Fibroblast of lung (primary cell): ENCODE data around the gene ENTPD3. TPM values are rescaled to one million over a fixed set of nuclear protein-coding genes. Genes with fewer than 3 reads are reported as not detected.

ENCODE experiments used
- DNase-seq, 2 donors: peaks; one replicate each; pipeline versions ENCODE4 v3.0.0 to v3.0.0-alpha.2; 2010; ENCODE audit warnings: low read depth in 2 of 2
- H2AFZ ChIP-seq: 2 replicates; pipeline ENCODE4 v1.5.1; 2012; ENCODE audit warnings: low read length, control low read depth, inconsistent platforms
- H3K27ac ChIP-seq: 2 replicates; pipeline ENCODE4 v1.5.1; 2011; ENCODE audit warnings: low read length, control low read depth; ENCODE audit not compliant: insufficient read depth
- H3K27me3 ChIP-seq: 2 replicates; pipeline ENCODE4 v1.5.1; 2011; ENCODE audit warnings: mild to moderate bottlenecking, low read length; ENCODE audit not compliant: control insufficient read depth, insufficient read depth
- H3K36me3 ChIP-seq: 2 replicates; pipeline ENCODE4 v1.5.1; 2011; ENCODE audit warnings: low read length; ENCODE audit not compliant: control insufficient read depth, insufficient read depth
- H3K4me1 ChIP-seq: 2 replicates; pipeline ENCODE4 v1.5.1; 2011; ENCODE audit warnings: low read length; ENCODE audit not compliant: control insufficient read depth, insufficient read depth; ENCODE audit errors: extremely low read depth
- H3K4me2 ChIP-seq: 2 replicates; pipeline ENCODE4 v1.5.1; 2011; ENCODE audit warnings: low read length, control low read depth; ENCODE audit not compliant: insufficient read depth; ENCODE audit errors: extremely low read depth
- H3K4me3 ChIP-seq, 4 experiments: fragments of 200-600 bp in 1 of 4; sonication (generic) in 1 of 4; replicated peaks in 1 of 4; 2 replicates each; pipeline ENCODE4 v1.5.1; 2011 to 2016; ENCODE audit warnings: low read length in 4 of 4, low read depth in 3 of 4, mild to moderate bottlenecking in 3 of 4, control low read depth in 2 of 4, inconsistent platforms in 1 of 4, mixed read lengths in 1 of 4; ENCODE audit not compliant: insufficient read depth in 1 of 4; ENCODE audit errors: control extremely low read depth in 1 of 4
- H3K79me2 ChIP-seq: 2 replicates; pipeline ENCODE4 v1.5.1; 2012; ENCODE audit warnings: mild to moderate bottlenecking, low read length, inconsistent platforms; ENCODE audit not compliant: control insufficient read depth, insufficient read depth
- H3K9ac ChIP-seq: 2 replicates; pipeline ENCODE4 v1.5.1; 2011; ENCODE audit warnings: mild to moderate bottlenecking, low read length, control low read depth; ENCODE audit not compliant: insufficient read depth
- H3K9me3 ChIP-seq: 2 replicates; pipeline ENCODE4 v1.5.1; 2012; ENCODE audit warnings: low read depth, low read length; ENCODE audit not compliant: control insufficient read depth, insufficient read depth
- H4K20me1 ChIP-seq: 2 replicates; pipeline ENCODE4 v1.5.1; 2011; ENCODE audit warnings: low read length; ENCODE audit not compliant: control insufficient read depth, insufficient read depth; ENCODE audit errors: extremely low read depth
- EZH2 ChIP-seq: IDR thresholded peaks from 2 replicates; pipeline ENCODE4 v1.5.1; 2012; ENCODE audit warnings: low read length, control low read depth, mild to moderate bottlenecking; ENCODE audit errors: missing control alignments
- polyA plus RNA-seq, 2 donors: library from polyadenylated mRNA; depleted of rRNA in 1 of 2; stranded (reverse) in 1 of 2; unstranded in 1 of 2; fragments of >200 nt; gene quantifications; 2 replicates each; pipeline ENCODE4 v1.2.1, GENCODE V29; 2011 to 2012; ENCODE audit warnings: missing spikeins in 1 of 2
- total RNA-seq: library from RNA; depleted of rRNA; stranded (reverse); fragments of >200 nt; gene quantifications from 2 replicates; pipeline ENCODE4 v1.2.1, GENCODE V29; 2014
- TF ChIP-seq, protein P1 (sequence below), 2 donors: IDR thresholded peaks in 1 of 2; conservative IDR thresholded peaks in 1 of 2; 1 replicate in 1 of 2; 2 replicates in 1 of 2; pipeline ENCODE4 v1.5.1; 2011 to 2012; ENCODE audit warnings: low read length in 2 of 2, control low read depth in 1 of 2, inconsistent platforms in 1 of 2, low read depth in 1 of 2, mild to moderate bottlenecking in 1 of 2

ENTPD3 gene
- total and polyA plus RNA-seq, 2 donors (not counting 1 experiment from before 2014, with no cell fraction given): 0.05 TPM; not detected in 1

DNA sequence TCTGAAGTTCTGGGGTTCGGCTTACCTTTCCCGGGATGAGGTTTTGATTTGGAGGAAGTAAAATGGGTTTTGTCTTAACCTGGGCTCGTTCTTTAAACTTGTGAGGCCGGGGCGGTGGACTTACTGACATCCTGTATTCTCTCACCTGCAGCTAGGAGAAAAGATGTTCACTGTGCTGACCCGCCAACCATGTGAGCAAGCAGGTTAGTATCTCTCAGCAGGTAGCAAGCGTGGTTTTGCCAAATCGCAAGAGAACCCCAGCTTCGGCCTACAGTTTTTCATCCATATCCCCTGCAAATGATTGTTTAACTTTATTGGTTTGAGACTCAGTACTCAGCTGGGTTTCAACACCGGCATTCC lies 891 bp downstream of the ENTPD3 start:
- no peak overlapping the region for H3K4me2 ChIP-seq
- H2AFZ ChIP-seq: no peak overlapping the region
- no peaks in the 10 kb centered on the region for H3K36me3 ChIP-seq
- no peak for DNase-seq
- no peak overlapping the region for H3K9ac ChIP-seq
- H3K27me3 ChIP-seq: peaks cover 6% of the 10 kb centered on the region
- no peak overlapping the region for H3K27ac ChIP-seq
- no peaks in the 10 kb centered on the region for H3K79me2 ChIP-seq
- TF ChIP-seq, protein P1, sequence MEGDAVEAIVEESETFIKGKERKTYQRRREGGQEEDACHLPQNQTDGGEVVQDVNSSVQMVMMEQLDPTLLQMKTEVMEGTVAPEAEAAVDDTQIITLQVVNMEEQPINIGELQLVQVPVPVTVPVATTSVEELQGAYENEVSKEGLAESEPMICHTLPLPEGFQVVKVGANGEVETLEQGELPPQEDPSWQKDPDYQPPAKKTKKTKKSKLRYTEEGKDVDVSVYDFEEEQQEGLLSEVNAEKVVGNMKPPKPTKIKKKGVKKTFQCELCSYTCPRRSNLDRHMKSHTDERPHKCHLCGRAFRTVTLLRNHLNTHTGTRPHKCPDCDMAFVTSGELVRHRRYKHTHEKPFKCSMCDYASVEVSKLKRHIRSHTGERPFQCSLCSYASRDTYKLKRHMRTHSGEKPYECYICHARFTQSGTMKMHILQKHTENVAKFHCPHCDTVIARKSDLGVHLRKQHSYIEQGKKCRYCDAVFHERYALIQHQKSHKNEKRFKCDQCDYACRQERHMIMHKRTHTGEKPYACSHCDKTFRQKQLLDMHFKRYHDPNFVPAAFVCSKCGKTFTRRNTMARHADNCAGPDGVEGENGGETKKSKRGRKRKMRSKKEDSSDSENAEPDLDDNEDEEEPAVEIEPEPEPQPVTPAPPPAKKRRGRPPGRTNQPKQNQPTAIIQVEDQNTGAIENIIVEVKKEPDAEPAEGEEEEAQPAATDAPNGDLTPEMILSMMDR (conservative IDR thresholded peaks at IDR 0.05 in 1 of 2, IDR thresholded peaks at IDR 0.05 in 1 of 2; ENCODE audit: low read depth in 1 of 2, low read length in 2 of 2): no peak
- TF ChIP-seq EZH2: no peak
- no peak overlapping the region for H3K4me3 ChIP-seq
- no peaks in the 10 kb centered on the region for H3K4me1 ChIP-seq
- H4K20me1 ChIP-seq: peaks cover 2% of the 10 kb centered on the region
- no peaks in the 10 kb centered on the region for H3K9me3 ChIP-seq

DNA sequence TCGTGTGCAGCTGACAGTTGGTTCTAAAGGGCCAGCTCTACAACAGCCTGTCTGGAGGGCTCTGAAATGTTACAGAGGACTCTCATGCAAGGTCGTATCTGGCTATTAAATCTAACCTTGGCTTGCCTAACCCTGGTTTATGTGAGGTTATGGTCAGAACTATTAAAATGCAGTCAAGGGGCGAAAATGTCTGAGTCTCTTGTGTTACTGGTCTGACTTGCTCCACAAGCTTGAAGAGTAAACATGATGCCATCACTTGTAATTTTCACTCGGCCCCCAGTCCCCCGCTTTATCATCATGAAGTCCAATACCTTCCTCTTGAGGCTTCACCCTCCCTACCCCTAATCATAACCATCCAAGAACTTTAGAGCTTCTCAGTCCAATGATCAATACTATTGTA lies 9.4 kb downstream of the ENTPD3 start:
- Histone ChIP-seq H3K36me3 (no peaks in the 10 kb centered on the region), H3K9ac (no peak overlapping the region), H3K9me3 (no peaks in the 10 kb centered on the region), H3K79me2 (no peaks in the 10 kb centered on the region), H3K27ac (no peak overlapping the region), H3K4me3 (no peak overlapping the region), H4K20me1 (no peaks in the 10 kb centered on the region), H3K27me3 (no peaks in the 10 kb centered on the region), H3K4me1 (no peaks in the 10 kb centered on the region), H2AFZ (no peak overlapping the region), H3K4me2 (no peak overlapping the region)
- DNase-seq: no peak
- TF ChIP-seq, protein P1 (conservative IDR thresholded peaks at IDR 0.05 in 1 of 2, IDR thresholded peaks at IDR 0.05 in 1 of 2; ENCODE audit: low read depth in 1 of 2, low read length in 2 of 2): no peak
- no peak for TF ChIP-seq EZH2

DNA sequence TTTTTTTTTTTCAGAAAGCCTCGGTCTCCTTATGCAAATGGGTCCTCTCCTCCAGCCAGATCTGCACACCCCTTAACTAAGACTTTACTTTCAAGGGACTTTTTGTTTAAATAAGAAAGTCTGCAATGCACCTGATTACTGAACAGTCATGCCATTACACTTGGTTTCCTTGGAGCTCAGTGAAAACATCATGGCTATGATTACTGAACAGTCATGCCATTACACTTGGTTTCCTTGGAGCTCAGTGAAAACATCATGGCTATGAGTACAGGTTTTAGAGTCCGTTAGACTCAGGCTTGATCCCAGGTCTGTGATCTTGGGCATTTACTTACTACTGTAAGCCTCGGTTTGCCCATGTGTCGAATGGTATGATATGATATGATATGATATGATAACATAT lies 10.1 kb downstream of the ENTPD3 start:
- H3K36me3 ChIP-seq: no peaks in the 10 kb centered on the region
- H2AFZ ChIP-seq: no peak overlapping the region
- H3K9me3 ChIP-seq: no peaks in the 10 kb centered on the region
- no peak for DNase-seq
- H3K27ac ChIP-seq: no peak overlapping the region
- no peaks in the 10 kb centered on the region for H3K4me1 ChIP-seq
- no peak overlapping the region for H3K4me3 ChIP-seq
- no peak overlapping the region for H3K9ac ChIP-seq
- H3K79me2 ChIP-seq: no peaks in the 10 kb centered on the region
- no peaks in the 10 kb centered on the region for H3K27me3 ChIP-seq
- H4K20me1 ChIP-seq: no peaks in the 10 kb centered on the region
- H3K4me2 ChIP-seq: no peak overlapping the region
- TF ChIP-seq, protein P1 (conservative IDR thresholded peaks at IDR 0.05 in 1 of 2, IDR thresholded peaks at IDR 0.05 in 1 of 2; ENCODE audit: low read depth in 1 of 2, low read length in 2 of 2): no peak
- TF ChIP-seq EZH2: no peak
